HG02623 (cell line): ENCODE results near the gene PCLO.
"Not testable (repeated sequence)": the region's sequence is repeated elsewhere in the genome, so short reads cannot be mapped to it uniquely, and the experiment has no call there.

ENCODE experiments used
- ATAC-seq: cut with Tn5 transposase; IDR thresholded peaks from one replicate; pipeline ENCODE4 v1.9.1; 2021; ENCODE audit warnings: moderate library complexity; ENCODE audit not compliant: unreplicated experiment

The PCLO gene

GRCh38 chr7:83053965-83054364 lies 108.7 kb downstream of the PCLO start:
- ATAC-seq = no peak

DNA sequence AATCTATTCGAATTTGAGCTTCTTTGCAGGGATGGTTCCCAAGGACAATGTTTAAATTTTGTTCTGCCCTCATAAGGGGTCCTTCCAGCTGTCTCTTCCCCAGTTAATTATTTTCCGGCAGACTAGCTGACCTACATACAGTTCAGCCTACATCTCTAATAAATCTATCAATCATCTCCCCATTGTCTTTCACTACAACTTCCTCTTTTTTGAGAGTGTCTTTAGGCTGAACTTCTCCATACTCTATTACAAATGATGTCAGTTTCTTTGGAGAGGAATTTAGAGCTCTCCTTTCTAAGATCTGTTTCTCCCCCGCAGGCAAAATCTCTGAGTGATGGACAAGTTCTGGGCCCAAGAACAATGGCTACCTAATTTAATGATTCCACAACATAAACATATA lies 122.2 kb downstream of the PCLO start:
- no peak for ATAC-seq

- no peak for ATAC-seq
Measured at GRCh38 chr7:83038787-83039186, 123.9 kb downstream of the PCLO start.

DNA sequence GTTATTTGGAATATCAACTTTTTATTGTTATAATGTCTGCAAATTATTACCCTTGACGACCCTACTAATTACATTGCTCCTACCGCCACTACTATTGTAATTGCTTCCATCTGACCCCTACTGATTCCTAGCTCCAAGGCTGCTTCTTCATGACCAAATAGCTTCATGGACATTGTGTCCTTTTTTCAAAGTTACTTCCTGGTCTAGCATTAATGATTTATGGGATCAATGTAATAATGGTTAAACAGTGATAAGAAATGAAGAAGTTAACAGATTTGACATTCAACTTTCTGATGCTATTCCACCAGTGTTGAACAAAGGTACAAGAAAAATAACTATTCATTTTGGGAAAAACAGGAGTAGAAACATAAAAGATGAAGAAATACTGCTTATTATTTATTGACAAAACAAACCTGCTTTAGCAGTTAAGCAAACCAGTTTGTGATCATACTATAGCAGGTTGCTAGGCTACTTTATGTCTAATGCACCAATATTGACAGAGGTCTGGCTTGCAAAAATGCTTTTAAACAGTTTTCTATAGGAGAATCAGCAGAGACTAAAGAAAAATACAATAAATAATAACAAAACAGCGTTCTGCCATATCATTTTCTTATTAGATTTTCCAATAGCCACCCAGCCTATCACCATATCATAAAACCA lies 125.8 kb downstream of the PCLO start:
- no peak for ATAC-seq

DNA sequence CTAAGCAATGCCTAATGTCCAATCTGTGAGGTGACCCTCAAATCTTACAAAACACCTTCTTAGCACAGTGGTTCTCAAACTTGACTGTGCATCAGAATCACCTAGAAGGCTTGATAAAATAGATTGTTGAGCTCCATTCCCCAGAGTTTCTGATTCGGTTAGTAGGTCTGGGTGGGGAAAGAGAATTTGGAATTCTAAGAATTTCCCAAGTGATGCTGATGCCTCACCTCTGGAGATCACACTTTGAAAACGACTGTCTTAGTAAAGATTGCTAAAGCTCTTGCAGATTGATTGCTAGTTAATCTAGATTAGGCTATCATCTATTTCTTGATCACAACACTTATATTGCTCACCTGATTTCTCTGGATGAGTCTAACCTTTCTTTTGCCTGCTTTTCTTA lies 126.6 kb downstream of the PCLO start:
- ATAC-seq = no peak

DNA sequence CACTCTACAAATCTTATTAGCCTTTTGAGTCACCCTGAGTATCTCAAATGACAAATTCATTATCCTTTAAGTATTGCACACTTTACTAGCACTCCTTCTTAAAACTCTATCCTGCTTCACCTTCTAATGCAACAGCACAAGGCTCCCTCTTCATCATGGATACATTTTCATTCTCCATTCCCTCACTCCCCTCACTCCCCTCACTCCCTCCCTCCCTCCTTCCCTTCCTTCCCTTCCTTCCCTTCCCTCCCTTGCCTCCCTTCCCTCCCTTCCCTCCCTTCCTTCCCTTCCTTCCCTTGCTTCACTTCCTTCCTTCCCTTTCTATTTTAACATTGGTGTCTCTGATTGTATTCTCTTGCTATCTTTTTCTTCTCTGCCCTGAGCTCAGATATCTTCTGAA lies 130.5 kb downstream of the PCLO start:
- no peak for ATAC-seq

- not testable (repeated sequence) for ATAC-seq
Measured at GRCh38 chr7:83023817-83024665, 138.6 kb downstream of the PCLO start.

DNA sequence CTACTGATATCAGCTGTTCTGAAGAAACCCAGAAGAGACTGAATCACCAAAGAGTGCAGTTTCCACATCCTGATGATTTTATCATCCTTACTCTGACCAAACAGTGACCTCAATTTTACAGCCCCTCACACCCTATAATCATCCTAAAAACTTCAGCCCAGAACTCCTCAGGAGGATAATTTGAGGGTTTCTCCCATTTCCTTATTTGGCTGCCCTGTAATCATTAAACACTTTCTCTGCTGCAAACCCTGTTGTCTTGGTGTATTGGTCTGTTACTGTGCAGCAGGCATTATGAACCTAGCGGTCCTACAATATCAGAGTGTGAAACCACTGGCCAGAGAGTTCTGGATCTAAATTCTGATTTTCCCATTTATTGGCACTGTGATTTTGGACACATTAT lies 141.7 kb downstream of the PCLO start:
- ATAC-seq = no peak

GRCh38 chr7:83020161-83020560 lies 142.5 kb downstream of the PCLO start:
- ATAC-seq = no peak

- no peak for ATAC-seq
Measured at GRCh38 chr7:83015916-83016315, 146.8 kb downstream of the PCLO start.

DNA sequence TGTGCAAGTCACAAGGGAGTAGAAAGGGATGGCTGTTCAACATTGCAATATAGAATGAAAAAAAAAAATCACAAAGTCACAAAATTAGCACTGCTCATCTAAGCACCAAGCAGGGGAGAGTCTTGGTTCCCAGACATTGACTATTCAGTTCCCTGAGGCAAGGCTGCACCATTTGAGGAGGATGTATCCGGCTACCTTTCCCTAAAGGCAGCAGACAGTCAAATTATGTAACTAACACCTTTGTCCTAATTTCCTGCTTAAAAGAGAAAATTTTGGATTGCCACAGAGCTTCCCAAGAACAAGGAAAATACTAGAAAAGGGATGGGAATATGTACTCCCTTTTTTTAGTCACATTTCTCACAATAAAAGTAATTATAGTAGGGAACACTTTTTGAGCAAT lies 148.1 kb downstream of the PCLO start:
- ATAC-seq = no peak

- no peak for ATAC-seq
Measured at GRCh38 chr7:83011954-83012353, 150.7 kb downstream of the PCLO start.

DNA sequence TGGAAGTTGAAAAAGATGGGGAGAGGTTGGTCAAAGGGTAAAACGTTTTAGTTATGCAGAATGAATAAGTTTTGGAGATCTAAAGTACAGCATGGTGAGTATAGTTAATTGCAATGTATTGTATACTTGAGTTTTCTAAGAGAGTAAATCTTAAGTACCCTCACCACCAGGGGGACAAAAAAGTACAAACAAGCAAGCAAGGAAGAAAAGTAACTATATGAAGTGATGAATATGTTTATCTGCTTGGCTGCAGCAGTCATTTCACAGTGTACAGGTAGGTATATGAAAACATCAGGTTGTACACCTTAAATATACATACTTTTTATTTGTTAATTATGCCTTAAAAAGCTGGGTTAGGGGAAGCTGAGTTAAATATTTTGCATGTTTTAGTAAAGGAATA lies 157.3 kb downstream of the PCLO start:
- ATAC-seq = no peak

GRCh38 chr7:83001362-83002040 lies 161.2 kb downstream of the PCLO start:
- no peak for ATAC-seq

DNA sequence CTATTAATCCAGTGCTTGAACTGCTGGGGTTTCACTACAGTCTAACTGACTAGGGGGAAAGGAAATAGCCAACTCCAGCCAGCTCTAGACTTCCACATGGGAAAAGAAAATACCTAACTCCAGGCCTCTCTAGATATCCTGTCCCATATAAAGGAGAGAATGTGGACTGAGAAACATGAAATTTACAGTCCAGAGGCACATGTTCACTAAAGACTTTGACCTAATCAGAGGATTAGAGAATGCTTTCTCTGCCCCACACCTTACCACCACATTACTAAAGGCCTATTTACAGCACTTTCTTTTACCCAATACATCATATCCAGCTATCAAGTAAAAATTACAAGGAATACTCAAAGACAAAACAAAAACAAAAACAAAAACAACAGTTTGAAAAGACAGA lies 164.2 kb downstream of the PCLO start:
- no peak for ATAC-seq

- ATAC-seq = no peak
Measured at GRCh38 chr7:82985144-82985802, 177.4 kb downstream of the PCLO start.

DNA sequence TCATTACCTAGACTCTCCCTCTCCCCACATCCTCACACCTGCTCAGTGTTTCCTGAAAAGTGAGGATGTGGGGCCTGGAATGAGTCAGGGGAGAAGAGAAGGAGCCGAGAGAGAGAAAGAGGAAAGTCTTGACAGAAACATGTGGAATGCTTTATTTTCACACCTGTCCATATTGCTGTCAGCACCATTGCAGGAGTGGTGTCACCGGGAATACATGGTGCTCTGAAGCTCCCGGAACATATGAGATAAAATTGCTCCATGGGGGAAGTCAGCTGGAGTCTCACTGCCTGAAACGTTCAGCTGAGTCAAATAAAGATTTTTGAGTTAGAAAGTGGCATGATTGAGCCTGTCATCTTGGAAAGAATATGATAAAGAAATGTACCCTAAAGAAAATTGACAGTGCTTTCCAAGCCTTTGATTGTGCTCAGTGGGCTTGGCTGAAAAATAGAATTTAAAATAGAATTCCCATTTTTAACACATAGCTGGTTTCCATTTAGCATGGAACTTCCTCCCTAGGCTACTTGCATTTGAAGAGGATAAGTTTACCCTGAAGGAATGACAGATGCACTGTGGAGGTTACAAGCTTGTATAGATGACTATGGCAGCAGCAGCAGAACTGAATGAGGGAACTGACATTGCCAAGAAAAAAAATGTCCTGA lies 182.4 kb downstream of the PCLO start:
- ATAC-seq = no peak

DNA sequence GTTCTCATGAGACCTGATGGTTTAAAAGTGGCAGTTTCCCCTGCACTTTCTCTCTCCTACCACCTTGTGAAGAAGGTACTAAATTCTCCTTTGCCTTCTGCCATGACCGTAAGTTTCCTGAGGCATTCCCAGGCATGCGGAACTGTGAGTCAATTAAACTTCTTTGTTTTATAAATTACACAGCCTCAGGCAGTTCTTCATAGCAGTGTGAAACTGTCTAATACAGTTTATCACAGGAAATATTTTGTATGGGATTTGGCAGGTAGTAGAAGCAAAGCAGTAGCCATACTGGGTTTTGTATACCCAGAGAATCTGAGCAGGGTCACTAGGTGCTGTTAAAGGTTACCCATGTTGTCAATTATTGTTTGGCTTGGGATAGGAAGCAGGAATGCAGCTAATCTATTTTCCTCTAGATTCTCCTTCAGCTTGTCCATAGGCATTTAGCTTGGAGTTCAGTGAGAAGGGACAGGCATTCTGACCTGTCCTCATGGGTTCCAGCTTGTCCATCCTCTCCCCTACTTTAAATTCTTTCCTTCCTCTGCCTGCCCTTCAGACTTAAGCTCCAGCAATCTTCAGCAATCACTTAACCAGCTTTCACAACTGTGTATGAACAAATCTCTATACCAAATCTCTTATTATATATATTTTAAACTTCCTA lies 186.7 kb downstream of the PCLO start:
- no peak for ATAC-seq

DNA sequence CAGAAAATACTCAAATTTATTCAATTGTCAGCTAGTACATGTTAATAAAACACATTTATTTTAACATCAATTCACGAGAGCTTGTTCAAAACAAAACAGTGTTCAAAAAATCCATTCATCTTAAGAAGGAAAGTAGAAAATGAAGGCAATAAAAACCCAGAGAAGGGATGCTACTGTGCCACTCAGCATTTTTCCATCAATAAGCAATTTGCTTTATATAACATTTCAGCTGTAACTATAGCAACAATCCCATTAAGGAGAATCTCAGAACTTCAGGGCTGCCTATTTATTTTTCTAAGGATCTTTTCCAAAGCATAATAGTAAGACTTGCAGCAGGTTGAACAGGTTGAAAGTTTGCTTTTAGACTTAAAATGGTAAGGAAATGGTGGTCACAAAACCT lies 190.5 kb downstream of the PCLO start:
- ATAC-seq = no peak
